ENCODE data around the gene SMC1B.
"Not testable (repeated sequence)": the region's sequence is repeated elsewhere in the genome, so short reads cannot be mapped to it uniquely, and the experiment has no call there.

SMC1B gene

GRCh38 chr22:45418056-45418769 lies 4.8 kb upstream of the SMC1B start:
- no peak for DNase-seq

- no peak for DNase-seq
Measured at GRCh38 chr22:45413013-45413367, 409 bp downstream of the SMC1B start.

- no peak for DNase-seq
Measured at GRCh38 chr22:45407793-45408192, 5.6 kb downstream of the SMC1B start.

GRCh38 chr22:45402466-45402985 lies 10.9 kb downstream of the SMC1B start:
- no peak for DNase-seq

- DNase-seq, result no peak
Measured at GRCh38 chr22:45399712-45400445, 13.5 kb downstream of the SMC1B start.

- no peak for DNase-seq
Measured at GRCh38 chr22:45398214-45398613, 15.2 kb downstream of the SMC1B start.

- no peak for DNase-seq
Measured at GRCh38 chr22:45397806-45398205, 15.6 kb downstream of the SMC1B start.

- no peak for DNase-seq
Measured at GRCh38 chr22:45389546-45389945, 23.9 kb downstream of the SMC1B start.

GRCh38 chr22:45381348-45381747 lies 32.1 kb downstream of the SMC1B start:
- DNase-seq, result no peak

- no peak for DNase-seq
Measured at GRCh38 chr22:45376703-45377102, 36.7 kb downstream of the SMC1B start.

GRCh38 chr22:45376009-45376408 lies 37.4 kb downstream of the SMC1B start:
- no peak for DNase-seq

- DNase-seq, result not testable (repeated sequence)
Measured at GRCh38 chr22:45373592-45373991, 39.8 kb downstream of the SMC1B start.

- DNase-seq, result no peak
Measured at GRCh38 chr22:45366713-45367112, 46.7 kb downstream of the SMC1B start.

GRCh38 chr22:45359627-45360026 lies 53.8 kb downstream of the SMC1B start:
- DNase-seq, result no peak

GRCh38 chr22:45358127-45358526 lies 55.3 kb downstream of the SMC1B start:
- no peak for DNase-seq

GRCh38 chr22:45357490-45357889 lies 55.9 kb downstream of the SMC1B start:
- DNase-seq, result no peak

- no peak for DNase-seq
Measured at GRCh38 chr22:45353786-45354185, 59.6 kb downstream of the SMC1B start.

GRCh38 chr22:45352757-45353156 lies 60.6 kb downstream of the SMC1B start:
- not testable (repeated sequence) for DNase-seq

GRCh38 chr22:45351956-45352355 lies 61.4 kb downstream of the SMC1B start:
- no peak for DNase-seq

GRCh38 chr22:45349916-45350315 lies 63.5 kb downstream of the SMC1B start:
- no peak for DNase-seq

GRCh38 chr22:45344334-45344733 lies 69.1 kb downstream of the SMC1B start:
- DNase-seq, result no peak

GRCh38 chr22:45343143-45343542 lies 70.3 kb downstream of the SMC1B start:
- DNase-seq, result no peak

GRCh38 chr22:45341498-45341897 lies 71.9 kb downstream of the SMC1B start:
- DNase-seq, result no peak

- DNase-seq, result no peak
Measured at GRCh38 chr22:45340323-45340722, 73.1 kb downstream of the SMC1B start.
